ENCODE measurements around the gene TBCD.

DNA sequence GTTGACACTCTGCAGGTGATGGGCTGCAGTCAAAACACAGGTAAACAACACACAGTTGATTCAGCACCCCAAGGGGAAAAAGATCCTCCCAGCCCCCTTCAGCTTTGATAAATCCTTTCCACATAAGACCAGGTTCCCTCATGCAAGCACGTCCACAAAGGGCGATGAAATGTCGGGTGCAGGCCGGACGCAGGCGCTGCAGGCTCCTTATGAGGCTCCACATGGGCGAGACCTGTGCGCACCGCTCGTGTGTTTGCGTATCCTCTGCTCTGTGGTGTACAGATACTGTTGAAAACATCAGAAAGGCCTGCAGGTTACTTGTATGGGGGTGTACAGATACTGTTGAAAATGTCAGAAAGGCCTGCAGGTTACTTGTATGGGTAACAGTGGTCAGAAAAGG, 102.4 kb downstream of the TBCD start:
- TF ChIP-seq EZH2phosphoT487 (IDR thresholded peaks at IDR 0.05; ENCODE audit: borderline replicate concordance, low read length), result no peak
- TF ChIP-seq, protein P1, sequence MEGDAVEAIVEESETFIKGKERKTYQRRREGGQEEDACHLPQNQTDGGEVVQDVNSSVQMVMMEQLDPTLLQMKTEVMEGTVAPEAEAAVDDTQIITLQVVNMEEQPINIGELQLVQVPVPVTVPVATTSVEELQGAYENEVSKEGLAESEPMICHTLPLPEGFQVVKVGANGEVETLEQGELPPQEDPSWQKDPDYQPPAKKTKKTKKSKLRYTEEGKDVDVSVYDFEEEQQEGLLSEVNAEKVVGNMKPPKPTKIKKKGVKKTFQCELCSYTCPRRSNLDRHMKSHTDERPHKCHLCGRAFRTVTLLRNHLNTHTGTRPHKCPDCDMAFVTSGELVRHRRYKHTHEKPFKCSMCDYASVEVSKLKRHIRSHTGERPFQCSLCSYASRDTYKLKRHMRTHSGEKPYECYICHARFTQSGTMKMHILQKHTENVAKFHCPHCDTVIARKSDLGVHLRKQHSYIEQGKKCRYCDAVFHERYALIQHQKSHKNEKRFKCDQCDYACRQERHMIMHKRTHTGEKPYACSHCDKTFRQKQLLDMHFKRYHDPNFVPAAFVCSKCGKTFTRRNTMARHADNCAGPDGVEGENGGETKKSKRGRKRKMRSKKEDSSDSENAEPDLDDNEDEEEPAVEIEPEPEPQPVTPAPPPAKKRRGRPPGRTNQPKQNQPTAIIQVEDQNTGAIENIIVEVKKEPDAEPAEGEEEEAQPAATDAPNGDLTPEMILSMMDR (conservative IDR thresholded peaks at IDR 0.05; ENCODE audit: low read depth, low read length), result no peak
